HepG2 (cell line): ENCODE data around the gene SLC19A1. TPM values are rescaled to one million over a fixed set of nuclear protein-coding genes. Genes with fewer than 3 reads are reported as not detected.

Experiments used
- HINFP ChIP-seq: sonication (generic); formaldehyde crosslinking; IDR thresholded peaks from 2 replicates; pipeline ENCODE4 v1.4.0; 2020; ENCODE audit warnings: low read depth, mild to moderate bottlenecking, missing genetic modification reagents
- HNF1A ChIP-seq, 2 experiments: sonication (generic) in 1 of 2; formaldehyde crosslinking in 1 of 2; IDR thresholded peaks; 2 replicates each; pipeline versions ENCODE4 v1.4.0 to v1.6.1; 2016 to 2020; ENCODE audit warnings: borderline replicate concordance in 1 of 2, low read depth in 1 of 2, mild to moderate bottlenecking in 1 of 2, missing genetic modification reagents in 1 of 2
- HNRNPL ChIP-seq: fragments of 200-400 bp; formaldehyde crosslinking; IDR thresholded peaks from 2 replicates; pipeline ENCODE4 v1.6.1; 2017; ENCODE audit warnings: mild to moderate bottlenecking, low read depth, low read length
- IKZF1 ChIP-seq: fragments of 450-650 bp; IDR thresholded peaks from 2 replicates; pipeline ENCODE4 v1.7.1; 2016
- JUN ChIP-seq: sonication (generic); formaldehyde crosslinking; IDR thresholded peaks from 2 replicates; pipeline ENCODE4 v1.4.0; 2020; ENCODE audit warnings: mild to moderate bottlenecking, missing genetic modification reagents
- KDM3A ChIP-seq: IDR thresholded peaks from 2 replicates; pipeline ENCODE4 v1.6.1; 2018; ENCODE audit warnings: low read depth, missing compliant biosample characterization
- KMT2A ChIP-seq: sonication (generic); formaldehyde crosslinking; IDR thresholded peaks from 2 replicates; pipeline ENCODE4 v1.4.0; 2020; ENCODE audit warnings: missing genetic modification reagents
- NFATC3 ChIP-seq: sonication (generic); formaldehyde crosslinking; IDR thresholded peaks from 2 replicates; pipeline ENCODE4 v1.5.1; 2020; ENCODE audit warnings: mild to moderate bottlenecking, missing genetic modification reagents
- RXRA ChIP-seq: sonication (generic); formaldehyde crosslinking; IDR thresholded peaks from 2 replicates; pipeline ENCODE4 v1.5.1; 2020; ENCODE audit warnings: missing genetic modification reagents
- SMAD3 ChIP-seq: sonication (generic); formaldehyde crosslinking; IDR thresholded peaks from 2 replicates; pipeline ENCODE4 v1.4.0; 2020; ENCODE audit warnings: missing genetic modification reagents
- TRIM24 ChIP-seq: sonication (generic); formaldehyde crosslinking; IDR thresholded peaks from 2 replicates; pipeline ENCODE4 v1.8.0; 2022; ENCODE audit warnings: mild to moderate bottlenecking, missing genetic modification reagents
- ZNF296 ChIP-seq: sonication (generic); formaldehyde crosslinking; conservative IDR thresholded peaks from 2 replicates; pipeline ENCODE4 v1.5.0; 2020; ENCODE audit warnings: mild to moderate bottlenecking, missing genetic modification reagents
- ZNF362 ChIP-seq: sonication (generic); formaldehyde crosslinking; IDR thresholded peaks from 2 replicates; pipeline ENCODE4 v1.4.0; 2020; ENCODE audit warnings: missing genetic modification reagents, mild to moderate bottlenecking, borderline replicate concordance
- ZNF367 ChIP-seq: sonication (generic); formaldehyde crosslinking; IDR thresholded peaks from 2 replicates; pipeline ENCODE4 v1.4.0; 2020; ENCODE audit warnings: missing genetic modification reagents, borderline replicate concordance
- ZNF430 ChIP-seq: sonication (generic); formaldehyde crosslinking; IDR thresholded peaks from 2 replicates; pipeline ENCODE4 v1.9.0; 2021; ENCODE audit warnings: mild to moderate bottlenecking, missing genetic modification reagents
- ZNF564 ChIP-seq: sonication (generic); formaldehyde crosslinking; IDR thresholded peaks from 2 replicates; pipeline ENCODE4 v1.8.1; 2023; ENCODE audit warnings: mild to moderate bottlenecking, missing genetic modification reagents
- ZNF605 ChIP-seq: sonication (generic); formaldehyde crosslinking; IDR thresholded peaks from 2 replicates; pipeline ENCODE4 v1.8.0; 2022; ENCODE audit warnings: mild to moderate bottlenecking, missing genetic modification reagents
- polyA plus RNA-seq, 8 experiments: library from polyadenylated mRNA; depleted of rRNA in 3 of 8; stranded (reverse) in 7 of 8; unstranded in 1 of 8; fragments of >200 nt; fragmentation: Illumina TruSeq in 4 of 8; extraction: Trizol in 4 of 8; gene quantifications; 2 replicates each; pipeline versions ENCODE4 v1.2.1 to v1.2.3, GENCODE V29; 2011 to 2016; ENCODE audit warnings: low read depth in 4 of 8, missing spikeins in 1 of 8, mixed read lengths in 1 of 8; ENCODE audit not compliant: insufficient read depth in 1 of 8
- total RNA-seq, 5 experiments: library from RNA; depleted of rRNA; stranded (reverse); fragments of >200 nt; fragmentation: Illumina TruSeq; extraction: Trizol; gene quantifications; 2 replicates each; pipeline ENCODE4 v1.2.3, GENCODE V29; 2016; ENCODE audit warnings: low read depth in 1 of 5
- TF ChIP-seq, protein P1 (sequence below): sonication (generic); formaldehyde crosslinking; IDR thresholded peaks from 2 replicates; pipeline ENCODE4 v1.5.1; 2020; ENCODE audit warnings: missing genetic modification reagents, mild to moderate bottlenecking, borderline replicate concordance
- TF ChIP-seq, protein P2 (sequence below): sonication (generic); formaldehyde crosslinking; IDR thresholded peaks from 2 replicates; pipeline ENCODE4 v1.8.1; 2023; ENCODE audit warnings: missing genetic modification reagents, mild to moderate bottlenecking, borderline replicate concordance

The SLC19A1 gene
- total and polyA plus RNA-seq, 2 of the 13 experiments (the other 11 are each of a cell fraction or from before 2014, with no cell fraction given), result 21.8 to 23.0 TPM

DNA sequence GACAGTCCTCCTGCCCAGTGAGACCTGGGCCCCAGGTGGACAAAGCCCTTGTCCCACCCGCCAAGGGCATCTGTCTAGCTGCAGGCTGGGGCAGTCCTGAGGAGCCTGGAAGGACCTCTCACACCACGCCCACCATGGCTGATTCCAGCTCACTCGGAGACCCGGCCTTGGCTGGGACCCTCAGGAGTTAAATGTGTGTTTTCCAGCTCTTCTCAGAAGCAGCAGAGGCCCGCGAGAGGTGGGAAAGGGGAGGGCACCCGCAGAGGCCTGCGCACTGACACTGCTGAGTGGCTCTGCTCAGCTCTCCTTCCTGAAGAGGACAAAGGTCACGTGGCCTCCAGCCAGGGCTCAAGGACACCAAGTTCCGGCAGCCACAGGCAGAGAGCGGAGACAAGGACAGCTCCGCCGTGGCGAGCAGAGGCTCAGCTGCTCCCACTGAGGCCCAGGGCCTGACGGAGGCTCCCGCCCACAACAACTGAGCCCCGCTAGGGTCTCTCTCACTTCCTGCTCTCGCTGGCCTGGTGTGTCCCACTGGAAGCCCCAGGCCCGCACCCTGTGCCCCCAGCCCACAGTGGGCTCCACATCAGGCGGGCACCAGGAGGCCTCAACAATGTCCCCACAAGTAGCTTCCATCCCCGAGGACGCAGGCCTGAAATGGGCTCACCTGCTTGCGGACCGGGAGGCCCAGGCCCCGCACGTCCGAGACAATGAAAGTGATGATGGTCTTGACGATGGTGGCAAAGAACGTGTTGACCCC is 16.9 kb downstream of the SLC19A1 start (continued):
- peak; percentile 76 for TF ChIP-seq ZNF430 (CRISPR knock-in tag)
- no peak for TF ChIP-seq ZNF564
- no peak for TF ChIP-seq NFATC3 (CRISPR knock-in tag)
- TF ChIP-seq KMT2A (CRISPR knock-in tag), result peak; percentile 64; the same call in 1 of the 2 replicates
- no peak for TF ChIP-seq ZNF296 (CRISPR knock-in tag)
- no peak for TF ChIP-seq ZNF367
- peak; percentile 86 for TF ChIP-seq HNRNPL
- peak; percentile 36; the same call in 1 of the 2 replicates for TF ChIP-seq ZNF362 (CRISPR knock-in tag)
- no peak for TF ChIP-seq HNF1A (IDR thresholded peaks at IDR 0.05; ENCODE audit: low read depth)
- peak; percentile 65; the same call in 1 of the 2 replicates for TF ChIP-seq HNF1A (CRISPR knock-in tag; IDR thresholded peaks at IDR 0.05; ENCODE audit: borderline replicate concordance)
- no peak for TF ChIP-seq HINFP (CRISPR knock-in tag)
- no peak for TF ChIP-seq KDM3A (CRISPR knock-in tag)
- TF ChIP-seq IKZF1, result no peak
- peak; percentile 74 for TF ChIP-seq RXRA
- TF ChIP-seq, protein P1, sequence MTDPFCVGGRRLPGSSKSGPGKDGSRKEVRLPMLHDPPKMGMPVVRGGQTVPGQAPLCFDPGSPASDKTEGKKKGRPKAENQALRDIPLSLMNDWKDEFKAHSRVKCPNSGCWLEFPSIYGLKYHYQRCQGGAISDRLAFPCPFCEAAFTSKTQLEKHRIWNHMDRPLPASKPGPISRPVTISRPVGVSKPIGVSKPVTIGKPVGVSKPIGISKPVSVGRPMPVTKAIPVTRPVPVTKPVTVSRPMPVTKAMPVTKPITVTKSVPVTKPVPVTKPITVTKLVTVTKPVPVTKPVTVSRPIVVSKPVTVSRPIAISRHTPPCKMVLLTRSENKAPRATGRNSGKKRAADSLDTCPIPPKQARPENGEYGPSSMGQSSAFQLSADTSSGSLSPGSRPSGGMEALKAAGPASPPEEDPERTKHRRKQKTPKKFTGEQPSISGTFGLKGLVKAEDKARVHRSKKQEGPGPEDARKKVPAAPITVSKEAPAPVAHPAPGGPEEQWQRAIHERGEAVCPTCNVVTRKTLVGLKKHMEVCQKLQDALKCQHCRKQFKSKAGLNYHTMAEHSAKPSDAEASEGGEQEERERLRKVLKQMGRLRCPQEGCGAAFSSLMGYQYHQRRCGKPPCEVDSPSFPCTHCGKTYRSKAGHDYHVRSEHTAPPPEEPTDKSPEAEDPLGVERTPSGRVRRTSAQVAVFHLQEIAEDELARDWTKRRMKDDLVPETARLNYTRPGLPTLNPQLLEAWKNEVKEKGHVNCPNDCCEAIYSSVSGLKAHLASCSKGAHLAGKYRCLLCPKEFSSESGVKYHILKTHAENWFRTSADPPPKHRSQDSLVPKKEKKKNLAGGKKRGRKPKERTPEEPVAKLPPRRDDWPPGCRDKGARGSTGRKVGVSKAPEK (CRISPR knock-in tag), result no peak
- TF ChIP-seq, protein P2, sequence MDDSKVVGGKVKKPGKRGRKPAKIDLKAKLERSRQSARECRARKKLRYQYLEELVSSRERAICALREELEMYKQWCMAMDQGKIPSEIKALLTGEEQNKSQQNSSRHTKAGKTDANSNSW, result no peak
- no peak for TF ChIP-seq TRIM24 (CRISPR knock-in tag)
- peak; percentile 58; the same call in 1 of the 2 replicates for TF ChIP-seq SMAD3 (CRISPR knock-in tag)
- TF ChIP-seq ZNF605 (CRISPR knock-in tag), result peak; percentile 83
- no peak for TF ChIP-seq JUN (CRISPR knock-in tag)
